KOPT-K1 (cell line): ENCODE results near the gene GPR137.
A peak's percentile ranks its signal among the peaks of the same experiment; 100 is the strongest.

Source experiments
- H3K27ac ChIP-seq: fragments of 200-600 bp; sonication (generic); 2 replicates; pipeline ENCODE4 v1.5.1; 2016; ENCODE audit warnings: antibody characterized with exemption, mild to moderate bottlenecking, low read depth, low read length; ENCODE audit not compliant: poor library complexity, severe bottlenecking
- H3K36me3 ChIP-seq: fragments of 200-600 bp; sonication (generic); 2 replicates; pipeline ENCODE4 v1.5.1; 2017; ENCODE audit warnings: antibody characterized with exemption, mild to moderate bottlenecking, low read length, moderate library complexity; ENCODE audit not compliant: insufficient read depth
- H3K9me3 ChIP-seq: fragments of 200-600 bp; sonication (generic); 2 replicates; pipeline ENCODE4 v1.5.1; 2017; ENCODE audit warnings: antibody characterized with exemption, low read length, mild to moderate bottlenecking; ENCODE audit not compliant: insufficient read depth, poor library complexity, severe bottlenecking

Gene GPR137

DNA sequence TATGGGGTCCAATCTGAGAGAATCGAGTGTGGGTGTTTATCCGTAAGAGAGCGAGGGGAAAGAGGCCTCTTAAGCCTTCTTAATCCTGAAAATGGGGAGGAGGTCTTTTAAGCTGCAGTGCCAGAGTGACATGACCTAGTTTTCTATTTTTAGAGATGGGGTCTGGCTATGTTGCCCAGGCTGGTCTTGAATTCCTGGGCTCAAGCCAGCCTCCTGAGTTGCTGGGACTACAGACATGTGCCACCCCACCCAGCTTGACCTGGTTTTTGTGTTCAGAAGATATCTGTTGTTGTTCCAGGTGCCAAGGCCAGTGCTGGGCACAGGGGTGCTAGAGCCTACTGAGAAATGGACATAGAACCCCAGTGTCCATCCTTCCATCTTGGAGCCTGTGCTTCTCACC, 2.6 kb upstream of the GPR137 start:
- H3K36me3 ChIP-seq = peaks cover 25% of the 10 kb centered on the region; the same call in 1 of the 2 replicates
- no peak overlapping the region for H3K27ac ChIP-seq
- no peaks in the 10 kb centered on the region for H3K9me3 ChIP-seq

DNA sequence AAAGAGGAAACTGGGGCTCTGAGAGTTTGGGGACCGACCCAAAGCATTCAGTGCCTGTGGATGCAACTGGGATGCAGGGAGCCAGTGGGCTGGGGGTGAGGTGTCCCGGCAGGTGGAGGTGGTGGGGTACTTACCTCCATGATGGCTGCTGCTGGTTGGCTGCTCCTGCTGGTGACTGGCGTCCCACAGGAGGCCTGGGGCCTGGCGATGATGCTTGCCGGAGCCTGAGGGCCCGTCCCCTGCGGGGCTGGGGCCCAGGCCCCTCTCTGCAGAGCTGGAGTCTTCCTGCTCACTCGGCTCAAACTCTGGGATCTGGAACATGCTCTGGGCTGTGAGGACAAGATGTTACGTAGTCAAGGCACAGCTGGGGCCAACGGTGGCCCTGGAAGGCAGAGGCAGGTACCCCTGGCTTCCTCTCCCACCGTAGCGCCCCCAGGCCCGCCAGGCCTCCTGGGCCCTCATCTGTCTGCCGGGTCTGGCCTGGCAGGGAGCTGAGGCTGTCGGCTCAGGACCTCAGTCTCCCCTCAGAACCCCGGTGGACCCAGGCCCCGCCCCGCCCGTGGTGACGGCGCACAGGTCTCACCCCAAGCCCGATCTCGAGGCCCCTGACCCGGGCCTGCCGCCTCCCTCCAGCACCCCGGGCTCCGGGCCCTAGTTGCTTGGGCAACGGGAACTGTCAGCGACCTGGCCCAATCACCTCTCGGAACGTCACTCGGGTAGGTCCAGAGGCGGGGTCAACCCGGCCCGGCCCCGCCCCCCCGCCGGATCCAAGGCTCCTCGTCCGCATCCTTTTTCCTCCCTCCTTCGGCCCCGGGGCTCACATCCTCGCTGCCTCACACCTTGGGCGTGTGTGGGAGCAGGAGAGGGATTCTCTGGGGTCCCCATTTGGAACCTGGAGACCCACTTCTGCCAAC, 1.3 kb upstream of the GPR137 start, which contains the start of gene BAD:
TSS of gene BAD (minus strand) at position 618 of the 914 bp plus-strand sequence. CDS start at position 321, 297 bp downstream.
- H3K27ac ChIP-seq = peak within 1 kb of the TSS; percentile 90

DNA sequence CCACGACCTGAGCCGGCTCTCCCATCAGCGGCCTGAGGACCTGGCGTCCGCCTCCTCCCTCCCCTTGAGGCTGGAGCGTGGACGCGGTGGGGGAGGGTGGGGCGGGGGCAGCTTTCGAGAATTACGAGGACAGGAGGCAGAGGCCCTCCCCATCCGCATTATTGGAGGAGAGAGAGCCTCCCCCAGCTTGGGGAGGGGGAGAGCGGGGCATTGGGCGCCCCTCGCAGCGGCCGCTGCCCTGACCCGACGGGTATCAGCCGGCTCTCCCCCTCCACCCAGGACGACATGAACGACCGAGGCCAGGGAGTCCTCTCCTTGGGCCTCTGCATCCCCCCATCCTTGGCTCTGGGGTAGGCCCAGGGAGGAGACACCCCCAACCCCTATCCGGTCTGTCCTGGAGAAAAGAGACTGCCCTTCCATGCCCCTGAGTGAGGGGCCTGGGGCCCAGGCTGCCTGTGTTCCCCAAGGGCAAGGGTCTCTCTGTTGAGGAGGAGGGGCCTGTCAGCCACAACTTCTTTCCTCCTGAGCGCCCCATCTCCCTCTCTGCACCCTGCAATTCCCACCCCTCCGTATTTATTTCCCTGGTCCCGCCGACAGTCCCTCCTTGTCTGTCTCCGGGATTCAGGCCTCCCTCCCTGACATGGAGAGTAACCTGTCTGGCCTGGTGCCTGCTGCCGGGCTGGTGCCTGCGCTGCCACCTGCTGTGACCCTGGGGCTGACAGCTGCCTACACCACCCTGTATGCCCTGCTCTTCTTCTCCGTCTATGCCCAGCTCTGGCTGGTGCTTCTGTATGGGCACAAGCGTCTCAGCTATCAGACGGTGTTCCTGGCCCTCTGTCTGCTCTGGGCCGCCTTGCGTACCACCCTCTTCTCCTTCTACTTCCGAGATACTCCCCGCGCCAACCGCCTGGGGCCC, 495 bp downstream of the GPR137 start:
- Histone ChIP-seq H3K9me3 (no peaks in the 10 kb centered on the region), H3K27ac (peak overlapping the region; percentile 90), H3K36me3 (peaks cover 14% of the 10 kb centered on the region; the same call in 1 of the 2 replicates)

More for the DNA sequence above, 1.3 kb upstream of the GPR137 start, which contains the start of gene BAD:
- H3K36me3 ChIP-seq = peaks cover 15% of the 10 kb centered on the region; the same call in 1 of the 2 replicates
- H3K9me3 ChIP-seq = no peaks in the 10 kb centered on the region

DNA sequence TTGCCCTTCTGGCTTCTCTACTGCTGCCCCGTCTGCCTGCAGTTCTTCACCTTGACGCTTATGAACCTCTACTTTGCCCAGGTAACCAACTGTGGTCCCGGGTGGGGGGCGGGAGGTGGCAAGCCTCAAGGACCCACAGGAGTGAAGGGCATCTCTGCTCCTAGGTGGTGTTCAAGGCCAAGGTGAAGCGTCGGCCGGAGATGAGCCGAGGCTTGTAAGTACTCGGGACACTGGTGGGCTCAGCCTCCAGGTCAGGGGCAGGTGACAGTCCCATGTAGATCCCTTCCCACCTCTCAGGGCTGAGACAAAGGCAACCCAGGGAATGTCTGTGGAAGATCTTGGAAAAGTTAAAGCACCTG, 1.1 kb downstream of the GPR137 start:
- peaks cover 7% of the 10 kb centered on the region; the same call in 1 of the 2 replicates for H3K36me3 ChIP-seq
- no peaks in the 10 kb centered on the region for H3K9me3 ChIP-seq
- no peak overlapping the region for H3K27ac ChIP-seq

DNA sequence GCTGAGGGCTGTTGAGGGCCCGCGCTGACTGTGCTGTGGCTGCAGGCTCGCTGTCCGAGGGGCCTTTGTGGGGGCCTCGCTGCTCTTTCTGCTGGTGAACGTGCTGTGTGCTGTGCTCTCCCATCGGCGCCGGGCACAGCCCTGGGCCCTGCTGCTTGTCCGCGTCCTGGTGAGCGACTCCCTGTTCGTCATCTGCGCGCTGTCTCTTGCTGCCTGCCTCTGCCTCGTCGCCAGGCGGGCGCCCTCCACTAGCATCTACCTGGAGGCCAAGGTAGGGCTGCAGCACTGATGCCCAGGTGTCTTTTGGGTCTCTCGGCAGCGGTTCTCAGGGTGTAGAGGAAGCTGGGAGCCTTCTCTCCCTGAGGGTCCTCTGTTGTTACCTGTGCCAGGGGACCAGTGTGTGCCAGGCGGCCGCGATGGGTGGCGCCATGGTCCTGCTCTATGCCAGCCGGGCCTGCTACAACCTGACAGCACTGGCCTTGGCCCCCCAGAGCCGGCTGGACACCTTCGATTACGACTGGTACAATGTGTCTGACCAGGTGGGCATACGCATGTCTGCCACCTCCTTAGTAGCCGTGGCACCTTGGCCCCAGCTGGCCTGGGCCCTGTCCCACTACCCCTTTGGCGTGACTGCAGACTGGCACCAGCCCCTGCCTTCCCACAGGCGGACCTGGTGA, 2.2 kb downstream of the GPR137 start:
- H3K36me3 ChIP-seq = no peaks in the 10 kb centered on the region
- H3K9me3 ChIP-seq = no peaks in the 10 kb centered on the region
- H3K27ac ChIP-seq = no peak overlapping the region

DNA sequence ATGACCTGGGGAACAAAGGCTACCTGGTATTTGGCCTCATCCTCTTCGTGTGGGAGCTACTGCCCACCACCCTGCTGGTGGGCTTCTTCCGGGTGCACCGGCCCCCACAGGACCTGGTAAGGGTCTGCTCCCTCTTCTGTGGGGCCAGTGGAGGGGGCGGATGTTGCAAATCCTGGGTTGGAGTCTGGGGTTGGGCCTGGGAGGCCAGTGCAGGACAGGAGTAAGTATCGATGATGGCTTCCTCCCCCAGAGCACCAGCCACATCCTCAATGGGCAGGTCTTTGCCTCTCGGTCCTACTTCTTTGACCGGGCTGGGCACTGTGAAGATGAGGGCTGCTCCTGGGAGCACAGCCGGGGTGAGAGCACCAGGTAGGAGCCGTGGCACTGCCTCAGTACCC, 2.7 kb downstream of the GPR137 start:
- H3K9me3 ChIP-seq = no peaks in the 10 kb centered on the region
- H3K36me3 ChIP-seq = no peaks in the 10 kb centered on the region
- no peak overlapping the region for H3K27ac ChIP-seq

DNA sequence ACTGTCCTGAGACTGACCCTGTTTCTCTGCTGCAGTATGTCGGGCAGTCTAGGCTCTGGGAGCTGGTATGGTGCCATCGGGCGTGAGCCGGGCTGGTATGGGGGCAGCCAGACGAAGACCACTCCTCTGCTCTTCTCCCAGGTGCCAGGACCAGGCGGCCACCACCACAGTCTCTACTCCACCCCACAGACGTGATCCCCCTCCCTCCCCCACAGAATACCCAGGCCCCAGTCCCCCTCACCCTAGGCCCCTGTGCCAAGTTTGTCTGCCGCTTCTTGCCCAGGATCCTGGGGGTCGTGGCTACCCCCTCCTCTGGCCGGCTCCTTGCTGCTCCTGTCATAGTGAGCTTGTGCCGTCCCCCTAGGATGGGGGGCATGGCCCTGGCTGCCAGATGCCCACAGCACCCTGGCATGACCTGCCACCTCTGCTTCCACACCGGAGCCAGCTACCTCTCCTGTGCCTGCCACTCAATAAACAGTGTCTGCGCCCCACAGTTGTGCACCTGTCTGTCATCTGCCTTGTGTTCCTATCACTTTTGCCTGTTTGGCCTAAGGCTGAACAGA, 3.4 kb downstream of the GPR137 start:
- H3K36me3 ChIP-seq = no peaks in the 10 kb centered on the region
- H3K27ac ChIP-seq = no peak overlapping the region
- H3K9me3 ChIP-seq = no peaks in the 10 kb centered on the region

GRCh38 chr11:64290352-64291261, 5.0 kb downstream of the GPR137 start:
- no peak overlapping the region for H3K27ac ChIP-seq
- H3K36me3 ChIP-seq = no peaks in the 10 kb centered on the region
- no peaks in the 10 kb centered on the region for H3K9me3 ChIP-seq

GRCh38 chr11:64291262-64291751, 5.7 kb downstream of the GPR137 start, which contains the start of gene KCNK4:
Gene KCNK4, plus strand, starts transcription at chr11:64291302. Its CDS starts 1,717 bp downstream, at chr11:64293019.
- no peaks in the 10 kb centered on the region for H3K9me3 ChIP-seq
- no peaks in the 10 kb centered on the region for H3K36me3 ChIP-seq
- no peak within 1 kb of the TSS for H3K27ac ChIP-seq

GRCh38 chr11:64291752-64292459, 6.3 kb downstream of the GPR137 start:
- Histone ChIP-seq H3K27ac (no peak overlapping the region), H3K9me3 (no peaks in the 10 kb centered on the region)

GRCh38 chr11:64292460-64293254, 7.0 kb downstream of the GPR137 start:
- Histone ChIP-seq H3K27ac (no peak overlapping the region), H3K9me3 (no peaks in the 10 kb centered on the region), H3K36me3 (no peaks in the 10 kb centered on the region)

More at GRCh38 chr11:64291752-64292459, 6.3 kb downstream of the GPR137 start:
- H3K36me3 ChIP-seq = no peaks in the 10 kb centered on the region

DNA sequence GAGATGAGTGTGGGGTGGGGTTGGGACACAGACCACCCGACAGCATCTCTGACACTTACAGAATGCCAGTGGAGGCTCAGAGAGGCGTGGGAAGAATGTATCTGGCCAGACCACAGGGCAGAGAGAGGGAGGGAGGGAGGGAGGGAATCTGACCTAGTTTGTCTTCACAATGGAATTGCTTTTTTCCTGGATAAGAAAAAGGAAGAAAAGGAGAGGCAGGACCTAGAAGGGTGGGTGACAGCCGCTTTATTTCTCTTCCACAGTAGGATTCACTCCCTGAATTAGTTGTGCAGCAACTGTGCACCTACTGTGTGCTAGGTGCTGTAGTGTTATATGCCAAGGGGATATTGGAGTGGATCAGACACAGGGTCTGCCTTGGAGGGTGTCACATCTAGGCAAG, 9.1 kb downstream of the GPR137 start:
- H3K36me3 ChIP-seq = no peaks in the 10 kb centered on the region
- no peak overlapping the region for H3K27ac ChIP-seq
- no peaks in the 10 kb centered on the region for H3K9me3 ChIP-seq
